Esophagus squamous epithelium (tissue), 5 donors: ENCODE measurements around the gene ITPK1. TPM values are rescaled to one million over a fixed set of nuclear protein-coding genes. Genes with fewer than 3 reads are reported as not detected.

ENCODE experiments used
- DNase-seq: peaks from one replicate; lab custom pipeline; 2025; lab: John Stamatoyannopoulos, UW
- H3K27ac ChIP-seq, 4 donors: fragments of 200-600 bp; sonication (generic); one replicate each; pipeline ENCODE4 v1.5.1; 2016 to 2019; ENCODE audit warnings: mild to moderate bottlenecking in 1 of 4
- H3K27me3 ChIP-seq, 4 donors: fragments of 200-600 bp; sonication (generic); 1 replicate in 3 of 4; 2 replicates in 1 of 4; pipeline versions ENCODE4 v1.5.1 to v1.6.0; 2017 to 2021; ENCODE audit warnings: antibody characterized with exemption in 1 of 4
- H3K36me3 ChIP-seq, 3 donors: fragments of 200-600 bp; sonication (generic); one replicate each; pipeline ENCODE4 v1.5.1; 2016 to 2019
- H3K4me1 ChIP-seq, 3 donors: fragments of 200-600 bp; sonication (generic); one replicate each; pipeline ENCODE4 v1.5.1; 2017 to 2019
- H3K4me3 ChIP-seq, 4 donors: fragments of 200-600 bp; sonication (generic); 1 replicate in 3 of 4; 2 replicates in 1 of 4; pipeline ENCODE4 v1.5.1; 2016 to 2019; ENCODE audit warnings: mild to moderate bottlenecking in 2 of 4, moderate library complexity in 1 of 4
- H3K9me3 ChIP-seq, 3 donors: fragments of 200-600 bp; sonication (generic); one replicate each; pipeline ENCODE4 v1.5.1; 2016 to 2019
- POLR2A ChIP-seq, 4 donors: fragments of 450-650 bp; IDR thresholded peaks; one replicate each; pipeline ENCODE4 v1.6.1; 2017; ENCODE audit warnings: antibody characterized with exemption in 4 of 4, mild to moderate bottlenecking in 4 of 4, moderate library complexity in 3 of 4
- WGBS, 2 donors: methylation state at CpG; one replicate each; pipeline ENCODE4 v1.1.5; 2018; 5-methylcytosine and 5-hydroxymethylcytosine counted together
- intact Hi-C: fragments of 100-400 bp; cut with DNase I; formaldehyde crosslinking; loops from one replicate; pipeline ENCODE4 v1.15.0; 2022
- total RNA-seq, 4 donors: library from RNA; depleted of rRNA; stranded (reverse); fragments of >200 nt; gene quantifications; one replicate each; pipeline ENCODE4 v1.1.0, GENCODE V29; 2016
- TF ChIP-seq, protein P1 (sequence below), 6 experiments: fragments of 450-650 bp in 4 of 6; fragments of 200-600 bp in 2 of 6; sonication (generic) in 2 of 6; IDR thresholded peaks; one replicate each; pipeline ENCODE4 v1.5.1; 2016 to 2019; ENCODE audit warnings: antibody characterized with exemption in 6 of 6, mild to moderate bottlenecking in 4 of 6, moderate library complexity in 4 of 6
- donor health status: DM: yes; HTN: yes; CAD: no.

ITPK1 gene
- total RNA-seq, 4 donors from 2014 or later: 14.2 to 34.5 (median 25.8) TPM

DNA sequence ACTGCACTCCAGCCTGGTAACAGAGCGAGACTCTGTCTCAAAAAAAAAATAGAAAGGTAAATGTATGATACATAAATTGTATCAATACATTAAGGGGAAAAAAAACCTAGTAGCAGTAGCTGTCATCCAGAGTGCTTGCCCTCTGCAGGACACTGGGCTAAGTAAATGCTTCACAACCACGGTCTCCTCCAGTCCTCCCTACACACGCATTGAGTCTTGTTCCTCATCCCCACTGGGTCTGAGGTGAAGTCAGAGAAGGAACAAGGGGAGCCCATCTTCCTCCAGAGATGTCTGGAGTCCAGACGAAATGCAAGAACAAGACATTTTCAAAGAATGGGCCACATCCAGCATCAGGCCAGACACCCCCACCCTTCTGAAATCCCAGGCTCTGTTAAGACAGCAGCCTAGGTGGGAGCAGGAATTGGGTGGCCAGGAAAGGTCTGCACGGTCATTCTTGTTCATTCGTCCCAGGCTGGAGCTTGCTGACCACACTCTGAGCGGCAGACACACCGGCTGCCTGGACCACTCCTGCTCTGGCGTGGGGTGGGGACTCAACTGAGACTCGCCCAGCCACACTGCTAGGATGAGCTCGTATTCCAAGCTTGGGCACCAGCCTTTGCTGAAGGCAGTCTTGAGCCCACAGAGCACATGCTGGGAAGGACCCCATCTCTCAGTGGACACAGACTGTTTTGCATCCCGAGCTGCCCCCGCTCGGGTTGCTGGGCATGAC lies 147.3 kb downstream of the ITPK1 start:
- intact Hi-C loops: no loop called here
- H3K27ac ChIP-seq: no peak overlapping the region
- peaks cover 0 to 31% (median 10%) of the 10 kb centered on the region in 3 donors for H3K4me1 ChIP-seq
- DNase-seq: no peak
- 87 to 89% methylated on average over 3 to 10 of the region's 14 CpGs for WGBS, 2 donors
- H3K27me3 ChIP-seq: no peaks in the 10 kb centered on the region
- TF ChIP-seq, protein P1, sequence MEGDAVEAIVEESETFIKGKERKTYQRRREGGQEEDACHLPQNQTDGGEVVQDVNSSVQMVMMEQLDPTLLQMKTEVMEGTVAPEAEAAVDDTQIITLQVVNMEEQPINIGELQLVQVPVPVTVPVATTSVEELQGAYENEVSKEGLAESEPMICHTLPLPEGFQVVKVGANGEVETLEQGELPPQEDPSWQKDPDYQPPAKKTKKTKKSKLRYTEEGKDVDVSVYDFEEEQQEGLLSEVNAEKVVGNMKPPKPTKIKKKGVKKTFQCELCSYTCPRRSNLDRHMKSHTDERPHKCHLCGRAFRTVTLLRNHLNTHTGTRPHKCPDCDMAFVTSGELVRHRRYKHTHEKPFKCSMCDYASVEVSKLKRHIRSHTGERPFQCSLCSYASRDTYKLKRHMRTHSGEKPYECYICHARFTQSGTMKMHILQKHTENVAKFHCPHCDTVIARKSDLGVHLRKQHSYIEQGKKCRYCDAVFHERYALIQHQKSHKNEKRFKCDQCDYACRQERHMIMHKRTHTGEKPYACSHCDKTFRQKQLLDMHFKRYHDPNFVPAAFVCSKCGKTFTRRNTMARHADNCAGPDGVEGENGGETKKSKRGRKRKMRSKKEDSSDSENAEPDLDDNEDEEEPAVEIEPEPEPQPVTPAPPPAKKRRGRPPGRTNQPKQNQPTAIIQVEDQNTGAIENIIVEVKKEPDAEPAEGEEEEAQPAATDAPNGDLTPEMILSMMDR (IDR thresholded peaks at IDR 0.05): no peak
- no peak for TF ChIP-seq POLR2A (IDR thresholded peaks at IDR 0.05)
- H3K36me3 ChIP-seq: no peaks in the 10 kb centered on the region
- no peak overlapping the region for H3K4me3 ChIP-seq
- no peaks in the 10 kb centered on the region for H3K9me3 ChIP-seq

DNA sequence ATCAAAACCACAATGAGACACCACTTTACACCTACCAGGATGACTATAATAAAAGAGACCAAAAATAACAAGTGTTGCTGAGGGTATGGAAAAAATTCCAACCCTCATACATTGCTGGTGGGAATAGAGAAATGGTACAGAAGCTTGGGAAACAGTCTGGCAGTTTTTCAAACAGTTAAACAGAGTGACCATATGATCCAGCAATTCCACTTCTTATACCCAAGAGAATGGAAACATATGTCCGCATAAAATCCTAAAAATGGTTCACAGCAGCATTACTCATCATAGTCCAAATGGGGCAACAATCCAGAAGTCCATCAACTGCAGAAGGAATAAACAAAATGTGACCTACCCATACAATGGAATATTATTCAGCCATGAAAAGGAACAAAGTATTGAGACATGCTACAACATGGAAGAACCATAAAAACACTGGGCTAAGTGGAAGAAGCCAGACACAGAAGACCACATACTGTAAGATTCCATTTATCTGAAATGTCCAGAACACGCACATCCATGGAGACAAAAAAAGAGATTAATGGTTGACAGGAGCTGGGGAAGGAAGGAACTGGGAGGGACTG lies 148.3 kb downstream of the ITPK1 start:
- WGBS, 2 donors: 80 to 83% methylated on average over 2 of the region's 2 CpGs
- TF ChIP-seq, protein P1 (IDR thresholded peaks at IDR 0.05): no peak
- no peak for TF ChIP-seq POLR2A (IDR thresholded peaks at IDR 0.05)
- Histone ChIP-seq H3K9me3 (no peaks in the 10 kb centered on the region), H3K27me3 (no peaks in the 10 kb centered on the region), H3K4me3 (no peak overlapping the region), H3K36me3 (no peaks in the 10 kb centered on the region), H3K4me1 (peaks cover 0 to 20% (median 6%) of the 10 kb centered on the region in 3 donors), H3K27ac (no peak overlapping the region)
- intact Hi-C loops: no loop called here
- no peak for DNase-seq

DNA sequence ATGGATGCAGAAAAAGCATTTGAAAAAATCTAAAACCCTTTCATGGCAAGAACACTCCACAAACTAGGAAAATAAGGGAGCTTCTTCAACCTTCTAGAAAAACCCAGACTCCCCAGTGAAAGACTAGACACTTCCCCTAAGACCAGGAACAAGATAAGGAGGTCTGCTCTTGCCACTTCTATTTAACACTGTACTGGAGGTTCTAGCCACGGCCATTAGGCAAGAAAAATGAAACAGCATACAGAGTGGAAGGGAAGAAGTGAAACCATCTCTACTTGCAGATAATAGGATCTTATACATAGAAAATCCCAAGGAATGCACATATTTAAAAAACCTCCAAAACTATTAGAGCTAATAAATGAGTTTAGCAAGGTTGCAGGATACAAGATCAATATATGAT lies 150.4 kb downstream of the ITPK1 start:
- no peaks in the 10 kb centered on the region for H3K27me3 ChIP-seq
- TF ChIP-seq, protein P1 (IDR thresholded peaks at IDR 0.05): no peak
- no peak for TF ChIP-seq POLR2A (IDR thresholded peaks at IDR 0.05)
- H3K9me3 ChIP-seq: no peaks in the 10 kb centered on the region
- peak overlapping the region in 2 of 4 donors; percentile 5 to 58 for H3K27ac ChIP-seq
- 92 to 100% methylated on average over 1 of the region's 1 CpG for WGBS, 2 donors
- peaks cover 0 to 16% (median 6%) of the 10 kb centered on the region in 3 donors for H3K4me1 ChIP-seq
- no peak overlapping the region for H3K4me3 ChIP-seq
- DNase-seq: no peak
- intact Hi-C loops: no loop called here
- peaks cover 0 to 21% (median 4%) of the 10 kb centered on the region in 3 donors for H3K36me3 ChIP-seq

DNA sequence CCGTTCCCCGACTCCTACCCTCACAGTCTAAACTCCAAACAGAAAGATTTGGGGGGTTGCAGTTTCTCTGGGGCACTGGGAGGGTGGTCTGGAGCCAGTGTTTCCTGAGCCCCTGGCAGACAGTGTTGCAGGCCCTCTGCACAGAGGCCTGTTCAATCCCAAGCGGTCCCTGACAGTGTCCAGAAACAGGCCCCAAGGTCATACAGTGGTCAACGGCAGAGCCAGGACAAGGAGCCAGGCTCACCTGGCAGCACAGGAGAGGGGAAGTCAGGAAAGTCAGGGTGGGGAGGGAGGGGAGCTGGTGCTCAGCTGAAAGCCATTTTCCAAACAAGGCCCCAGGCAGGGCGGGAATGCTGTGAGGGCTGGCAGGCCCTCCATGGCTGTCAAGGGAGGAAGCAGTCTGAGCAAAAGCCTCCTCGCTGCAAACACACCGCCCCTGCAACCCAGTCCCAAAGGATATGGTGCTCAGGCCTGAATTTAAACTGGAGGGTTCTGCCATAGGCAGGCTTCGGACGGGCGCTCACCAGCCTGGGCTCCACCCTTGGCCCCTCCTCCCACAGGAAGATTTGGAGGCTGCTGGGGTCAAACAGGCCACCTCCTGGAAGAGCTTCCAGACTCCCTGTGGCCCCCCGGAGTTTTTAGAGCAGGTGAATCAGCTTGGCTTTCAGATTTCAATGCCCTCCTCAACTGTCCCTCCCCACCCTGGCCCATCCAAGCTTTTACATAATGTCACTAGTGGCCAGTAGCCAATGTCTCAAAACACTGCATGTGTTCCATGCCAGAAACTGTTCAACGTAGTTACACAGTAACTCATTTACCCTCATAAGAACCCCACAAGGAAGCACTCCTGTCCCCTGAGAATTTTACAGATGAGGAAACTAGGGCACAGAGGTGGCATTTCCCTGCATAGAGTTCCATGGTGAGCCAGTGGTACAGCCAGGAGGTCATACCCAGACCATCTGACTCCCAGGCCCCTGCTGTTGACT lies 151.3 kb downstream of the ITPK1 start:
- TF ChIP-seq POLR2A (IDR thresholded peaks at IDR 0.05): no peak
- TF ChIP-seq, protein P1 (IDR thresholded peaks at IDR 0.05): no peak
- 71 to 81% methylated on average over 7 to 10 of the region's 12 CpGs for WGBS, 2 donors
- peaks cover 0 to 28% (median 4%) of the 10 kb centered on the region in 3 donors for H3K36me3 ChIP-seq
- no peak for DNase-seq
- no peaks in the 10 kb centered on the region for H3K9me3 ChIP-seq
- peaks cover 0 to 16% (median 6%) of the 10 kb centered on the region in 3 donors for H3K4me1 ChIP-seq
- peak overlapping the region in 3 of 4 donors; percentile 5 to 66 (median 58) for H3K27ac ChIP-seq
- intact Hi-C loops: no loop called here
- H3K27me3 ChIP-seq: no peaks in the 10 kb centered on the region
- H3K4me3 ChIP-seq: no peak overlapping the region
